Measurements from ENCODE around the gene MRPL55. TPM values are rescaled to one million over a fixed set of nuclear protein-coding genes. Genes with fewer than 3 reads are reported as not detected.

Gene MRPL55
- total RNA-seq, 2 experiments from 2014 or later, result 67.8 to 68.3 TPM

- intact Hi-C loops (cut with micrococcal nuclease), result no loop called here
- Mint-ChIP-seq H3K4me3 (no peak overlapping the region), H3K4me1 (ENCODE audit: low read depth) (peaks cover 42% of the 10 kb centered on the region), H3K27ac (no peak overlapping the region), H3K9me3 (peaks cover 14% of the 10 kb centered on the region), H3K27me3 (no peaks in the 10 kb centered on the region), H3K36me3 (ENCODE audit: low read depth) (peaks cover 84% of the 10 kb centered on the region)
- CTCF ChIA-PET, result interaction anchor here (1.3 kb wide), 1 partner anchor 96 kb away, joined by 3 read pairs; no protein-coding TSS in a partner anchor
- DNase-seq (peak; percentile 0), ATAC-seq (no peak)
- POLR2A ChIA-PET, result interaction anchor here (1.0 to 5.6 kb wide), 3 partner anchors 8 to 12 kb away, joined by 3 to 40 read pairs (median 4); partner anchors contain the start of gene ARF1
- TF ChIP-seq, protein P1, sequence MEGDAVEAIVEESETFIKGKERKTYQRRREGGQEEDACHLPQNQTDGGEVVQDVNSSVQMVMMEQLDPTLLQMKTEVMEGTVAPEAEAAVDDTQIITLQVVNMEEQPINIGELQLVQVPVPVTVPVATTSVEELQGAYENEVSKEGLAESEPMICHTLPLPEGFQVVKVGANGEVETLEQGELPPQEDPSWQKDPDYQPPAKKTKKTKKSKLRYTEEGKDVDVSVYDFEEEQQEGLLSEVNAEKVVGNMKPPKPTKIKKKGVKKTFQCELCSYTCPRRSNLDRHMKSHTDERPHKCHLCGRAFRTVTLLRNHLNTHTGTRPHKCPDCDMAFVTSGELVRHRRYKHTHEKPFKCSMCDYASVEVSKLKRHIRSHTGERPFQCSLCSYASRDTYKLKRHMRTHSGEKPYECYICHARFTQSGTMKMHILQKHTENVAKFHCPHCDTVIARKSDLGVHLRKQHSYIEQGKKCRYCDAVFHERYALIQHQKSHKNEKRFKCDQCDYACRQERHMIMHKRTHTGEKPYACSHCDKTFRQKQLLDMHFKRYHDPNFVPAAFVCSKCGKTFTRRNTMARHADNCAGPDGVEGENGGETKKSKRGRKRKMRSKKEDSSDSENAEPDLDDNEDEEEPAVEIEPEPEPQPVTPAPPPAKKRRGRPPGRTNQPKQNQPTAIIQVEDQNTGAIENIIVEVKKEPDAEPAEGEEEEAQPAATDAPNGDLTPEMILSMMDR (IDR thresholded peaks at IDR 0.05), result no peak
Measured at GRCh38 chr1:228094432-228095016, 14.6 kb downstream of the MRPL55 start.

GRCh38 chr1:228093050-228093906, 15.8 kb downstream of the MRPL55 start:
- ChIA-PET CTCF (interaction anchor here (1.3 to 2.9 kb wide), 2 partner anchors 94 to 95 kb away, joined by 3 to 10 read pairs; no protein-coding TSS in a partner anchor), POLR2A (interaction anchor here (4.9 to 5.6 kb wide), 2 partner anchors 6 to 10 kb away, joined by 40 to 51 read pairs; partner anchors contain the start of gene ARF1)
- H3K9me3 Mint-ChIP-seq, result peaks cover 14% of the 10 kb centered on the region
- H3K36me3 Mint-ChIP-seq (ENCODE audit: low read depth), result peaks cover 84% of the 10 kb centered on the region
- no peak for ATAC-seq
- H3K4me3 Mint-ChIP-seq, result no peak overlapping the region
- peaks cover 54% of the 10 kb centered on the region for H3K4me1 Mint-ChIP-seq (ENCODE audit: low read depth)
- TF ChIP-seq, protein P1 (IDR thresholded peaks at IDR 0.05), result no peak
- H3K27ac Mint-ChIP-seq, result no peak overlapping the region
- H3K27me3 Mint-ChIP-seq, result no peaks in the 10 kb centered on the region
- DNase-seq, result peak; percentile 1
- intact Hi-C loops (cut with micrococcal nuclease), result no loop called here

DNA sequence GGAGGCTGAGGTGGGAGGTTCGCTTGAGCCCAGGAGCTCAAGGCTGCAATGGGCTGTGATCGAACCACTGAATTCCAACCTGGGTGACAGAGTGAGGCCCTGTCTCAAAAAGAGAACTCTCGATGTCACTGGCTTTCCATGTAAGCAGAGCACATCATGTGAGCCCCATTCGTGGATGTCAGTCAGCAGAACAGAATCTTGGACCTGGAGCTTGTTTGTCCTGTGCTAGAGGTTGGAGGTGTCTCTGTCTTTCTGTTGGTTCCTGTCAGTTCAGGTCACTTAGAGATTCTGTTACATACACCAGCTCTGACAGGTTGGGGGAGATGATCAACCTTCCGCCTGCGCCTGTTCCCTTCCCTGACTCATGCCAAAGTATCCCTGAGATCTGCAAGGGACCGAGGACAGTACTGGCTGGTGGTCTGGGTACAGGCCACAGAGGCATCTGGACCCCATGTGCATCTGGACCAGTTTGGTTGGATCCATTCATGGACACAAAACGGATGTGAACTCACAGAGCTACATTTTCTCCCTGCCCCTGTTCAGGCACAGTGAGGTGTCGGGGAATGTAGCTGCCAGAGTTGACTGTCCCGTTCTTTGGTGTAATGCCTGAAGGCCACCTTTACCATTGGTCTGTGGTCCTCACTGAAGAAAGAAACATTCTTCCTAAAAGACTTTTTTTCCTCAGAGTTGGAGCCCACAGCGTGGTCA, 16.6 kb downstream of the MRPL55 start:
- H3K4me3 Mint-ChIP-seq, result no peak overlapping the region
- H3K9me3 Mint-ChIP-seq, result peaks cover 14% of the 10 kb centered on the region
- ChIA-PET POLR2A (interaction anchor here (0.7 to 5.6 kb wide), 4 partner anchors 7 to 74 kb away, joined by 3 to 51 read pairs (median 22); partner anchors contain the start of genes ARF1 and IBA57), CTCF (interaction anchor here (1.2 to 2.9 kb wide), 2 partner anchors 93 to 365 kb away, joined by 3 to 10 read pairs; no protein-coding TSS in a partner anchor)
- no peaks in the 10 kb centered on the region for H3K27me3 Mint-ChIP-seq
- H3K27ac Mint-ChIP-seq, result peak overlapping the region; percentile 25
- H3K4me1 Mint-ChIP-seq (ENCODE audit: low read depth), result peaks cover 62% of the 10 kb centered on the region
- TF ChIP-seq, protein P1 (IDR thresholded peaks at IDR 0.05), result no peak
- H3K36me3 Mint-ChIP-seq (ENCODE audit: low read depth), result peaks cover 85% of the 10 kb centered on the region
- ATAC-seq (no peak), DNase-seq (no peak)
- intact Hi-C loops (cut with micrococcal nuclease), result no loop called here

DNA sequence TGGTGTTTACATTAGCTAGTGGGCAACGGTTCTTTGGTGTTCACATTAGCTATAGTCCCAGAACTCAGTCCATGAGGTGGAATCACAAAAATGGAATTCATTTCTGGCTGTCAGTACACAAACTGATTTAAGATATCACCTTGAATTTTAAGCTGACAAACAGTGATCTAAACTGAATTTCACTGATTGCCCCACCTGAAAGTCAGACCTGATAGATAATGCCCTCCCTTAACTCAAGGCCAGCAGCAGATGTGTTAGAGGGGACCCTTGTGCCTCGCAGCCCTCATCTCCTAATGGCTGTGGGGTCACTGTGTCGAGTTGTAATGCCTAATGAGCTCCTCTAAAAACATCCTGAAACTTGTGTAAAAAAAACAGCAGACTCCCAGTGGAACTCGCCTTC, 18.0 kb downstream of the MRPL55 start:
- ChIA-PET CTCF (interaction anchor here (1.0 to 2.9 kb wide), 3 partner anchors 11 to 91 kb away, joined by 3 to 10 read pairs (median 4); no protein-coding TSS in a partner anchor), POLR2A (interaction anchor here (1.9 to 5.6 kb wide), 4 partner anchors 8 to 75 kb away, joined by 5 to 51 read pairs (median 24); partner anchors contain the start of genes ARF1 and IBA57)
- Mint-ChIP-seq H3K4me3 (no peak overlapping the region), H3K27me3 (no peaks in the 10 kb centered on the region), H3K9me3 (peaks cover 14% of the 10 kb centered on the region), H3K36me3 (ENCODE audit: low read depth) (peaks cover 89% of the 10 kb centered on the region), H3K27ac (peak overlapping the region; percentile 25), H3K4me1 (ENCODE audit: low read depth) (peaks cover 74% of the 10 kb centered on the region)
- TF ChIP-seq, protein P1 (IDR thresholded peaks at IDR 0.05), result no peak
- no peak for ATAC-seq
- intact Hi-C loops (cut with micrococcal nuclease), result no loop called here
- DNase-seq, result no peak

Data from activated CD8-positive, alpha-beta T cell treated with anti-CD3 and anti-CD28 coated beads for 36 hours (primary cell).